Measurements from ENCODE around the gene RHPN2.

GRCh38 chr19:33114312-33114711, 49.6 kb upstream of the RHPN2 start:
- TF ChIP-seq CTCF (IDR thresholded peaks at IDR 0.05) (no peak), POLR2A (IDR thresholded peaks at IDR 0.05) (no peak), POLR2AphosphoS5 (IDR thresholded peaks at IDR 0.05) (no peak), EP300 (IDR thresholded peaks at IDR 0.05; ENCODE audit: low read depth) (no peak)
